C4-2B (cell line): ENCODE results near the gene REXO1.

ENCODE experiments used
- CTCF ChIP-seq: fragments of 450-650 bp; conservative IDR thresholded peaks from 2 replicates; pipeline ENCODE4 v1.5.1; 2017; ENCODE audit warnings: mild to moderate bottlenecking
- ZFX ChIP-seq: fragments of 450-650 bp; IDR thresholded peaks from 2 replicates; pipeline ENCODE4 v1.6.1; 2017

- TF ChIP-seq CTCF (no peak), ZFX (no peak)
Observed at GRCh38 chr19:1862424-1863327, 14.4 kb upstream of the REXO1 start.
